GM21529 (cell line): ENCODE measurements around the gene RGS7.
"Not testable (repeated sequence)": the region's sequence is repeated elsewhere in the genome, so short reads cannot be mapped to it uniquely, and the experiment has no call there.

Source experiments
- ATAC-seq: cut with Tn5 transposase; IDR thresholded peaks from one replicate; pipeline ENCODE4 v1.9.1; 2021; ENCODE audit not compliant: unreplicated experiment

RGS7 gene

GRCh38 chr1:241215203-241215602 is 141.8 kb downstream of the RGS7 start:
- ATAC-seq, result no peak

- ATAC-seq, result no peak
Observed at GRCh38 chr1:241213139-241213538, 143.9 kb downstream of the RGS7 start.

GRCh38 chr1:241212628-241213027 is 144.4 kb downstream of the RGS7 start:
- no peak for ATAC-seq

GRCh38 chr1:241208910-241209379 is 148.1 kb downstream of the RGS7 start:
- no peak for ATAC-seq

- no peak for ATAC-seq
Observed at GRCh38 chr1:241203817-241204216, 153.2 kb downstream of the RGS7 start.

GRCh38 chr1:241202401-241202800 is 154.6 kb downstream of the RGS7 start:
- no peak for ATAC-seq

GRCh38 chr1:241186716-241187115 is 170.3 kb downstream of the RGS7 start:
- ATAC-seq, result no peak

- ATAC-seq, result no peak
Observed at GRCh38 chr1:241181971-241182370, 175.0 kb downstream of the RGS7 start.

- ATAC-seq, result no peak
Observed at GRCh38 chr1:241181471-241181870, 175.5 kb downstream of the RGS7 start.

GRCh38 chr1:241180569-241180968 is 176.4 kb downstream of the RGS7 start:
- ATAC-seq, result no peak

- ATAC-seq, result no peak
Observed at GRCh38 chr1:241177660-241178059, 179.3 kb downstream of the RGS7 start.

GRCh38 chr1:241172486-241172885 is 184.5 kb downstream of the RGS7 start:
- no peak for ATAC-seq

- ATAC-seq, result no peak
Observed at GRCh38 chr1:241171991-241172390, 185.0 kb downstream of the RGS7 start.

GRCh38 chr1:241167121-241167630 is 189.8 kb downstream of the RGS7 start:
- no peak for ATAC-seq

- no peak for ATAC-seq
Observed at GRCh38 chr1:241166625-241167024, 190.4 kb downstream of the RGS7 start.

GRCh38 chr1:241165256-241165655 is 191.7 kb downstream of the RGS7 start:
- not testable (repeated sequence) for ATAC-seq

GRCh38 chr1:241163363-241163762 is 193.6 kb downstream of the RGS7 start:
- ATAC-seq, result no peak

GRCh38 chr1:241161188-241161689 is 195.8 kb downstream of the RGS7 start:
- no peak for ATAC-seq

GRCh38 chr1:241157435-241157834 is 199.6 kb downstream of the RGS7 start:
- no peak for ATAC-seq

- ATAC-seq, result no peak
Observed at GRCh38 chr1:241156231-241156965, 200.6 kb downstream of the RGS7 start.

- ATAC-seq, result no peak
Observed at GRCh38 chr1:241145881-241146280, 211.1 kb downstream of the RGS7 start.

- no peak for ATAC-seq
Observed at GRCh38 chr1:241143765-241144442, 213.1 kb downstream of the RGS7 start.
